ENCODE results near the gene COL4A3. TPM values are rescaled to one million over a fixed set of nuclear protein-coding genes. Genes with fewer than 3 reads are reported as not detected.
"Not testable (repeated sequence)": the region's sequence is repeated elsewhere in the genome, so short reads cannot be mapped to it uniquely, and the experiment has no call there.

Gene COL4A3
- total RNA-seq, 3 donors from 2014 or later, result 2.9 to 3.7 (median 3.3) TPM

GRCh38 chr2:227221120-227221519 is 56.7 kb downstream of the COL4A3 start:
- Histone ChIP-seq H3K27ac (no peak overlapping the region), H3K4me3 (no peak overlapping the region), H3K36me3 (no peaks in the 10 kb centered on the region), H3K9me3 (no peaks in the 10 kb centered on the region), H3K27me3 (no peaks in the 10 kb centered on the region), H3K4me1 (no peaks in the 10 kb centered on the region)
- no peak for DNase-seq (ENCODE audit: low spot score in 2 of 2)
- intact Hi-C loops (cut with DNase I; ENCODE audit: low total_unique reads), result no loop called here
- TF ChIP-seq POLR2AphosphoS5 (IDR thresholded peaks at IDR 0.05) (no peak), POLR2A (IDR thresholded peaks at IDR 0.05) (no peak), CTCF (IDR thresholded peaks at IDR 0.05) (no peak)

GRCh38 chr2:227222292-227222691 is 57.9 kb downstream of the COL4A3 start:
- Histone ChIP-seq H3K4me1 (no peaks in the 10 kb centered on the region), H3K4me3 (no peak overlapping the region), H3K27ac (no peak overlapping the region), H3K9me3 (no peaks in the 10 kb centered on the region), H3K27me3 (no peaks in the 10 kb centered on the region), H3K36me3 (no peaks in the 10 kb centered on the region)
- TF ChIP-seq POLR2AphosphoS5 (IDR thresholded peaks at IDR 0.05) (no peak), CTCF (IDR thresholded peaks at IDR 0.05) (no peak), POLR2A (IDR thresholded peaks at IDR 0.05) (no peak)
- DNase-seq (ENCODE audit: low spot score in 2 of 2), result no peak
- intact Hi-C loops (cut with DNase I; ENCODE audit: low total_unique reads), result no loop called here

- H3K4me1 ChIP-seq; H3K9me3 ChIP-seq; DNase-seq (ENCODE audit: low spot score in 2 of 2); H3K27me3 ChIP-seq; H3K36me3 ChIP-seq; intact Hi-C loops (cut with DNase I; ENCODE audit: low total_unique reads); H3K27ac ChIP-seq; H3K4me3 ChIP-seq: not testable (repeated sequence)
Measured at GRCh38 chr2:227225641-227226040, 61.2 kb downstream of the COL4A3 start.

- H3K36me3 ChIP-seq, result no peaks in the 10 kb centered on the region
- TF ChIP-seq POLR2AphosphoS5 (IDR thresholded peaks at IDR 0.05) (no peak), CTCF (IDR thresholded peaks at IDR 0.05) (no peak), POLR2A (IDR thresholded peaks at IDR 0.05) (no peak)
- H3K4me1 ChIP-seq, result no peaks in the 10 kb centered on the region
- no peaks in the 10 kb centered on the region for H3K9me3 ChIP-seq
- peak in 1 of 2 donors; percentile 30 for DNase-seq (ENCODE audit: low spot score in 2 of 2)
- H3K27me3 ChIP-seq, result no peaks in the 10 kb centered on the region
- peak overlapping the region in 1 of 3 donors; percentile 23 for H3K4me3 ChIP-seq
- H3K27ac ChIP-seq, result no peak overlapping the region
- intact Hi-C loops (cut with DNase I; ENCODE audit: low total_unique reads), result no loop called here
Measured at GRCh38 chr2:227228061-227228667, 63.7 kb downstream of the COL4A3 start.

- Histone ChIP-seq H3K4me3 (no peak overlapping the region), H3K4me1 (no peaks in the 10 kb centered on the region), H3K27ac (no peak overlapping the region), H3K36me3 (no peaks in the 10 kb centered on the region), H3K27me3 (no peaks in the 10 kb centered on the region), H3K9me3 (no peaks in the 10 kb centered on the region)
- no peak for DNase-seq (ENCODE audit: low spot score in 2 of 2)
- no peak for TF ChIP-seq POLR2AphosphoS5 (IDR thresholded peaks at IDR 0.05)
- no peak for TF ChIP-seq POLR2A (IDR thresholded peaks at IDR 0.05)
- TF ChIP-seq CTCF (IDR thresholded peaks at IDR 0.05), result no peak
- intact Hi-C loops (cut with DNase I; ENCODE audit: low total_unique reads), result loop anchor here (10.0 kb wide), 1 partner anchor 105 kb away; no protein-coding TSS in a partner anchor
Measured at GRCh38 chr2:227230151-227230550, 65.7 kb downstream of the COL4A3 start.
